GM23338 (cell line): ENCODE data around the gene STEAP3. TPM values are rescaled to one million over a fixed set of nuclear protein-coding genes. Genes with fewer than 3 reads are reported as not detected.
A peak's percentile ranks its signal among the peaks of the same experiment; 100 is the strongest.

Experiments
- ATAC-seq: fragments of 200-7000 bp; cut with Tn5 transposase; 3 replicates; pipeline ENCODE4 v1.9.1; 2020
- DNase-seq: peaks from one replicate; pipeline ENCODE4 v3.0.0-alpha.2; 2015; ENCODE audit warnings: low spot score
- H2AFZ ChIP-seq: fragments of 200-600 bp; sonication (generic); 2 replicates; pipeline ENCODE4 v1.8.0; 2016; ENCODE audit warnings: antibody characterized with exemption, mild to moderate bottlenecking, moderate library complexity
- H3F3A ChIP-seq: fragments of 200-600 bp; sonication (generic); replicated peaks from 2 replicates; pipeline ENCODE4 v1.8.0; 2017; ENCODE audit warnings: antibody characterized with exemption, mixed run types, low read depth
- H3K27ac ChIP-seq: fragments of 200-600 bp; sonication (generic); 2 replicates; pipeline ENCODE4 v1.6.1; 2016; ENCODE audit warnings: low read depth
- H3K27me3 ChIP-seq: fragments of 200-600 bp; sonication (generic); 2 replicates; pipeline ENCODE4 v1.8.0; 2016; ENCODE audit warnings: mild to moderate bottlenecking, mixed run types, moderate library complexity; ENCODE audit not compliant: insufficient read depth
- H3K36me3 ChIP-seq: fragments of 200-600 bp; sonication (generic); 2 replicates; pipeline ENCODE4 v1.8.0; 2016; ENCODE audit warnings: mild to moderate bottlenecking; ENCODE audit not compliant: insufficient read depth
- H3K4me1 ChIP-seq: fragments of 200-600 bp; sonication (generic); 2 replicates; pipeline ENCODE4 v1.8.0; 2016; ENCODE audit warnings: mild to moderate bottlenecking, moderate library complexity; ENCODE audit not compliant: insufficient read depth
- H3K4me2 ChIP-seq: fragments of 200-600 bp; sonication (generic); 2 replicates; pipeline ENCODE4 v1.7.1; 2017; ENCODE audit warnings: mixed run types
- H3K4me3 ChIP-seq: fragments of 200-600 bp; sonication (generic); 2 replicates; pipeline ENCODE4 v1.6.1; 2016; ENCODE audit warnings: mixed run types
- H3K79me2 ChIP-seq: fragments of 200-600 bp; sonication (generic); replicated peaks from 2 replicates; pipeline ENCODE4 v1.8.0; 2017; ENCODE audit warnings: mild to moderate bottlenecking; ENCODE audit not compliant: insufficient read depth
- H3K9me2 ChIP-seq: fragments of 200-600 bp; sonication (generic); 2 replicates; pipeline ENCODE4 v1.8.0; 2017; ENCODE audit not compliant: insufficient read depth
- H4K20me1 ChIP-seq: fragments of 200-600 bp; sonication (generic); replicated peaks from 2 replicates; pipeline ENCODE4 v1.8.0; 2017; ENCODE audit warnings: mild to moderate bottlenecking; ENCODE audit not compliant: insufficient read depth
- H3K27ac Mint-ChIP-seq: 2 replicates; pipeline ENCODE4 v1.8.0; 2020; ENCODE audit warnings: inconsistent platforms, mild to moderate bottlenecking, moderate library complexity, mixed read lengths
- H3K27me3 Mint-ChIP-seq: 3 replicates; pipeline ENCODE4 v1.8.0; 2022; ENCODE audit warnings: low read depth, mild to moderate bottlenecking, moderate library complexity, mixed read lengths, inconsistent platforms; ENCODE audit not compliant: insufficient read depth, poor library complexity
- H3K36me3 Mint-ChIP-seq: 3 replicates; pipeline ENCODE4 v1.8.0; 2021; ENCODE audit warnings: low read depth, mild to moderate bottlenecking, inconsistent platforms, moderate library complexity, mixed read lengths
- H3K4me1 Mint-ChIP-seq: 3 replicates; pipeline ENCODE4 v1.8.0; 2020; ENCODE audit warnings: mild to moderate bottlenecking, inconsistent platforms, mixed read lengths
- H3K4me3 Mint-ChIP-seq: 3 replicates; pipeline ENCODE4 v1.8.0; 2021; ENCODE audit warnings: moderate library complexity, mild to moderate bottlenecking, inconsistent platforms, mixed read lengths
- H3K9me3 Mint-ChIP-seq: 3 replicates; pipeline ENCODE4 v1.8.0; 2020; ENCODE audit warnings: moderate library complexity, mild to moderate bottlenecking, inconsistent platforms, mixed read lengths
- EZH2 ChIP-seq: fragments of 200-600 bp; sonication (generic); IDR thresholded peaks from one replicate; pipeline ENCODE4 v1.8.0; 2017; ENCODE audit warnings: antibody characterized with exemption, mild to moderate bottlenecking, low read depth; ENCODE audit not compliant: unreplicated experiment
- NANOG ChIP-seq: IDR thresholded peaks from 2 replicates; pipeline ENCODE4 v1.6.1; 2016; ENCODE audit warnings: antibody characterized with exemption, borderline replicate concordance
- POLR2AphosphoS5 ChIP-seq: IDR thresholded peaks from 2 replicates; pipeline ENCODE4 v1.6.1; 2016; ENCODE audit warnings: antibody characterized with exemption, low read depth
- polyA plus RNA-seq: library from polyadenylated mRNA; unstranded; fragments of >200 nt; fragmentation: Nextera tagmentation; extraction: Ambion mirVana; gene quantifications from 2 replicates; pipeline ENCODE4 v1.2.1, GENCODE V29; 2016
- total RNA-seq: library from RNA; depleted of rRNA; stranded (reverse); fragments of >200 nt; shearing (Covaris generic); gene quantifications from 2 replicates; pipeline ENCODE4 v1.2.3, GENCODE V29; 2014
- TF ChIP-seq, protein P1 (sequence below): IDR thresholded peaks from 2 replicates; pipeline ENCODE4 v1.6.1; 2016; ENCODE audit warnings: antibody characterized with exemption
- TF ChIP-seq, protein P2 (sequence below): fragments of 250-450 bp; sonication (Bioruptor Pico); IDR thresholded peaks from 2 replicates; pipeline ENCODE4 v1.5.0; 2020; ENCODE audit warnings: mild to moderate bottlenecking, moderate library complexity
- TF ChIP-seq, protein P3 (sequence below), 2 experiments: fragments of 200-600 bp in 1 of 2; sonication (generic) in 1 of 2; conservative IDR thresholded peaks; 2 replicates each; pipeline versions ENCODE4 v1.5.1 to v1.6.1; 2016 to 2017; ENCODE audit warnings: antibody characterized with exemption in 2 of 2, low read depth in 2 of 2, mild to moderate bottlenecking in 2 of 2, moderate library complexity in 1 of 2

Gene STEAP3
- total and polyA plus RNA-seq, 2 experiments from 2014 or later: 8.6 to 27.3 TPM

DNA sequence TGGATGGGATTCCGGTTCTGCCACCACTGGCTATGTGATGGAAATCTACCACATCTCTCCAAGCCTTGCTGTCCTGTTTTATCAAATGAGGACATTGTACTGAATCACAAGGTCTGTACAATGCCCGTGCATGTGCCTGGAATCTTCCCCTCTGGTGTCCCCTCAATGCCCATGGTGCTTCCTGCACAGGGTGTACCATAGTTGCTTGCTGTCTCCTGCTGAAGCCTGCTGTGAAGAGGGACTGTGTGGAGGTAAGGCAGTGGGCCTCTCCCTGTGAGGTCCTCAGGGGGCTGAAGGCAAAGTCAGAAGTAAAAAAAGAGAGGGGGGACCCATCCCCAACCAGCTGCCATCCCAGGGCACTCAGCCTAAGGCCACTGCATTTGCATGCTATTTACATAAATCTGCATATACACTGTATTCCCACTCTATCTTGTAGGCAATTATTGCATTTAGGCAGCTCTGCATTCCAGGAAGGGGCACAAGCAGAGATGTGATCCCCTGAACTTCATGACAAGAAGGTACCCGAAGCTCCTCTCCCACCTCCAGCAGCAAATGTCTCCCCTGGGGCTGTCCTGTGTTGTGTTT is 9.1 kb upstream of the STEAP3 start:
- peaks cover 23% of the 10 kb centered on the region for H3K4me1 ChIP-seq

More for the DNA sequence above, 9.1 kb upstream of the STEAP3 start:
- Histone ChIP-seq H4K20me1 (no peaks in the 10 kb centered on the region), H2AFZ (no peak overlapping the region), H3K4me2 (0 out of 2 replicates have a peak overlapping the region, but pooled peaks have one; percentile 20), H3K79me2 (no peaks in the 10 kb centered on the region), H3F3A (no peaks in the 10 kb centered on the region), H3K27ac (no peak overlapping the region), H3K4me3 (no peak overlapping the region), H3K9me2 (peaks cover 4% of the 10 kb centered on the region; the same call in 1 of the 2 replicates), H3K27me3 (no peaks in the 10 kb centered on the region), H3K36me3 (no peaks in the 10 kb centered on the region)
- peaks cover 31% of the 10 kb centered on the region for H3K4me1 Mint-ChIP-seq
- DNase-seq: no peak
- peak overlapping the region; percentile 49; the same call in 1 of the 2 replicates for H3K27ac Mint-ChIP-seq
- H3K36me3 Mint-ChIP-seq: no peaks in the 10 kb centered on the region
- ATAC-seq: no peak
- peaks cover 19% of the 10 kb centered on the region for H3K27me3 Mint-ChIP-seq
- no peak for TF ChIP-seq NANOG
- TF ChIP-seq, protein P1, sequence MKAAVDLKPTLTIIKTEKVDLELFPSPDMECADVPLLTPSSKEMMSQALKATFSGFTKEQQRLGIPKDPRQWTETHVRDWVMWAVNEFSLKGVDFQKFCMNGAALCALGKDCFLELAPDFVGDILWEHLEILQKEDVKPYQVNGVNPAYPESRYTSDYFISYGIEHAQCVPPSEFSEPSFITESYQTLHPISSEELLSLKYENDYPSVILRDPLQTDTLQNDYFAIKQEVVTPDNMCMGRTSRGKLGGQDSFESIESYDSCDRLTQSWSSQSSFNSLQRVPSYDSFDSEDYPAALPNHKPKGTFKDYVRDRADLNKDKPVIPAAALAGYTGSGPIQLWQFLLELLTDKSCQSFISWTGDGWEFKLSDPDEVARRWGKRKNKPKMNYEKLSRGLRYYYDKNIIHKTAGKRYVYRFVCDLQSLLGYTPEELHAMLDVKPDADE: no peak
- TF ChIP-seq POLR2AphosphoS5: no peak
- TF ChIP-seq, protein P2, sequence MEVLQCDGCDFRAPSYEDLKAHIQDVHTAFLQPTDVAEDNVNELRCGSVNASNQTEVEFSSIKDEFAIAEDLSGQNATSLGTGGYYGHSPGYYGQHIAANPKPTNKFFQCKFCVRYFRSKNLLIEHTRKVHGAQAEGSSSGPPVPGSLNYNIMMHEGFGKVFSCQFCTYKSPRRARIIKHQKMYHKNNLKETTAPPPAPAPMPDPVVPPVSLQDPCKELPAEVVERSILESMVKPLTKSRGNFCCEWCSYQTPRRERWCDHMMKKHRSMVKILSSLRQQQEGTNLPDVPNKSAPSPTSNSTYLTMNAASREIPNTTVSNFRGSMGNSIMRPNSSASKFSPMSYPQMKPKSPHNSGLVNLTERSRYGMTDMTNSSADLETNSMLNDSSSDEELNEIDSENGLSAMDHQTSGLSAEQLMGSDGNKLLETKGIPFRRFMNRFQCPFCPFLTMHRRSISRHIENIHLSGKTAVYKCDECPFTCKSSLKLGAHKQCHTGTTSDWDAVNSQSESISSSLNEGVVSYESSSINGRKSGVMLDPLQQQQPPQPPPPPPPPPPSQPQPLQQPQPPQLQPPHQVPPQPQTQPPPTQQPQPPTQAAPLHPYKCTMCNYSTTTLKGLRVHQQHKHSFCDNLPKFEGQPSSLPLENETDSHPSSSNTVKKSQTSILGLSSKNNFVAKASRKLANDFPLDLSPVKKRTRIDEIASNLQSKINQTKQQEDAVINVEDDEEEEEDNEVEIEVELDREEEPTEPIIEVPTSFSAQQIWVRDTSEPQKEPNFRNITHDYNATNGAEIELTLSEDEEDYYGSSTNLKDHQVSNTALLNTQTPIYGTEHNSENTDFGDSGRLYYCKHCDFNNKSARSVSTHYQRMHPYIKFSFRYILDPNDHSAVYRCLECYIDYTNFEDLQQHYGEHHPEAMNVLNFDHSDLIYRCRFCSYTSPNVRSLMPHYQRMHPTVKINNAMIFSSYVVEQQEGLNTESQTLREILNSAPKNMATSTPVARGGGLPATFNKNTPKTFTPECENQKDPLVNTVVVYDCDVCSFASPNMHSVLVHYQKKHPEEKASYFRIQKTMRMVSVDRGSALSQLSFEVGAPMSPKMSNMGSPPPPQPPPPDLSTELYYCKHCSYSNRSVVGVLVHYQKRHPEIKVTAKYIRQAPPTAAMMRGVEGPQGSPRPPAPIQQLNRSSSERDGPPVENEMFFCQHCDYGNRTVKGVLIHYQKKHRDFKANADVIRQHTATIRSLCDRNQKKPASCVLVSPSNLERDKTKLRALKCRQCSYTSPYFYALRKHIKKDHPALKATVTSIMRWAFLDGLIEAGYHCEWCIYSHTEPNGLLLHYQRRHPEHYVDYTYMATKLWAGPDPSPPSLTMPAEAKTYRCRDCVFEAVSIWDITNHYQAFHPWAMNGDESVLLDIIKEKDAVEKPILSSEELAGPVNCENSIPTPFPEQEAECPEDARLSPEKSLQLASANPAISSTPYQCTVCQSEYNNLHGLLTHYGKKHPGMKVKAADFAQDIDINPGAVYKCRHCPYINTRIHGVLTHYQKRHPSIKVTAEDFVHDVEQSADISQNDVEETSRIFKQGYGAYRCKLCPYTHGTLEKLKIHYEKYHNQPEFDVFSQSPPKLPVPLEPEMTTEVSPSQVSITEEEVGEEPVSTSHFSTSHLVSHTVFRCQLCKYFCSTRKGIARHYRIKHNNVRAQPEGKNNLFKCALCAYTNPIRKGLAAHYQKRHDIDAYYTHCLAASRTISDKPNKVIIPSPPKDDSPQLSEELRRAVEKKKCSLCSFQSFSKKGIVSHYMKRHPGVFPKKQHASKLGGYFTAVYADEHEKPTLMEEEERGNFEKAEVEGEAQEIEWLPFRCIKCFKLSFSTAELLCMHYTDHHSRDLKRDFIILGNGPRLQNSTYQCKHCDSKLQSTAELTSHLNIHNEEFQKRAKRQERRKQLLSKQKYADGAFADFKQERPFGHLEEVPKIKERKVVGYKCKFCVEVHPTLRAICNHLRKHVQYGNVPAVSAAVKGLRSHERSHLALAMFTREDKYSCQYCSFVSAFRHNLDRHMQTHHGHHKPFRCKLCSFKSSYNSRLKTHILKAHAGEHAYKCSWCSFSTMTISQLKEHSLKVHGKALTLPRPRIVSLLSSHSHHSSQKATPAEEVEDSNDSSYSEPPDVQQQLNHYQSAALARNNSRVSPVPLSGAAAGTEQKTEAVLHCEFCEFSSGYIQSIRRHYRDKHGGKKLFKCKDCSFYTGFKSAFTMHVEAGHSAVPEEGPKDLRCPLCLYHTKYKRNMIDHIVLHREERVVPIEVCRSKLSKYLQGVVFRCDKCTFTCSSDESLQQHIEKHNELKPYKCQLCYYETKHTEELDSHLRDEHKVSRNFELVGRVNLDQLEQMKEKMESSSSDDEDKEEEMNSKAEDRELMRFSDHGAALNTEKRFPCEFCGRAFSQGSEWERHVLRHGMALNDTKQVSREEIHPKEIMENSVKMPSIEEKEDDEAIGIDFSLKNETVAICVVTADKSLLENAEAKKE (CRISPR knock-in tag): no peak
- TF ChIP-seq, protein P3, sequence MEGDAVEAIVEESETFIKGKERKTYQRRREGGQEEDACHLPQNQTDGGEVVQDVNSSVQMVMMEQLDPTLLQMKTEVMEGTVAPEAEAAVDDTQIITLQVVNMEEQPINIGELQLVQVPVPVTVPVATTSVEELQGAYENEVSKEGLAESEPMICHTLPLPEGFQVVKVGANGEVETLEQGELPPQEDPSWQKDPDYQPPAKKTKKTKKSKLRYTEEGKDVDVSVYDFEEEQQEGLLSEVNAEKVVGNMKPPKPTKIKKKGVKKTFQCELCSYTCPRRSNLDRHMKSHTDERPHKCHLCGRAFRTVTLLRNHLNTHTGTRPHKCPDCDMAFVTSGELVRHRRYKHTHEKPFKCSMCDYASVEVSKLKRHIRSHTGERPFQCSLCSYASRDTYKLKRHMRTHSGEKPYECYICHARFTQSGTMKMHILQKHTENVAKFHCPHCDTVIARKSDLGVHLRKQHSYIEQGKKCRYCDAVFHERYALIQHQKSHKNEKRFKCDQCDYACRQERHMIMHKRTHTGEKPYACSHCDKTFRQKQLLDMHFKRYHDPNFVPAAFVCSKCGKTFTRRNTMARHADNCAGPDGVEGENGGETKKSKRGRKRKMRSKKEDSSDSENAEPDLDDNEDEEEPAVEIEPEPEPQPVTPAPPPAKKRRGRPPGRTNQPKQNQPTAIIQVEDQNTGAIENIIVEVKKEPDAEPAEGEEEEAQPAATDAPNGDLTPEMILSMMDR (conservative IDR thresholded peaks at IDR 0.05; ENCODE audit: low read depth in 2 of 2): no peak
- no peak for TF ChIP-seq EZH2
- H3K9me3 Mint-ChIP-seq: no peaks in the 10 kb centered on the region
- no peak overlapping the region for H3K4me3 Mint-ChIP-seq
